LNCAP (cell line): Measurements from ENCODE around the gene DNAJB8.

Source experiments
- TF ChIP-seq, protein P1 (sequence below): fragments of 450-650 bp; IDR thresholded peaks from 2 replicates; pipeline ENCODE4 v1.5.1; 2017; ENCODE audit warnings: mild to moderate bottlenecking

Gene DNAJB8

GRCh38 chr3:128435058-128435457 is 31.6 kb downstream of the DNAJB8 start:
- TF ChIP-seq, protein P1, sequence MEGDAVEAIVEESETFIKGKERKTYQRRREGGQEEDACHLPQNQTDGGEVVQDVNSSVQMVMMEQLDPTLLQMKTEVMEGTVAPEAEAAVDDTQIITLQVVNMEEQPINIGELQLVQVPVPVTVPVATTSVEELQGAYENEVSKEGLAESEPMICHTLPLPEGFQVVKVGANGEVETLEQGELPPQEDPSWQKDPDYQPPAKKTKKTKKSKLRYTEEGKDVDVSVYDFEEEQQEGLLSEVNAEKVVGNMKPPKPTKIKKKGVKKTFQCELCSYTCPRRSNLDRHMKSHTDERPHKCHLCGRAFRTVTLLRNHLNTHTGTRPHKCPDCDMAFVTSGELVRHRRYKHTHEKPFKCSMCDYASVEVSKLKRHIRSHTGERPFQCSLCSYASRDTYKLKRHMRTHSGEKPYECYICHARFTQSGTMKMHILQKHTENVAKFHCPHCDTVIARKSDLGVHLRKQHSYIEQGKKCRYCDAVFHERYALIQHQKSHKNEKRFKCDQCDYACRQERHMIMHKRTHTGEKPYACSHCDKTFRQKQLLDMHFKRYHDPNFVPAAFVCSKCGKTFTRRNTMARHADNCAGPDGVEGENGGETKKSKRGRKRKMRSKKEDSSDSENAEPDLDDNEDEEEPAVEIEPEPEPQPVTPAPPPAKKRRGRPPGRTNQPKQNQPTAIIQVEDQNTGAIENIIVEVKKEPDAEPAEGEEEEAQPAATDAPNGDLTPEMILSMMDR: no peak

DNA sequence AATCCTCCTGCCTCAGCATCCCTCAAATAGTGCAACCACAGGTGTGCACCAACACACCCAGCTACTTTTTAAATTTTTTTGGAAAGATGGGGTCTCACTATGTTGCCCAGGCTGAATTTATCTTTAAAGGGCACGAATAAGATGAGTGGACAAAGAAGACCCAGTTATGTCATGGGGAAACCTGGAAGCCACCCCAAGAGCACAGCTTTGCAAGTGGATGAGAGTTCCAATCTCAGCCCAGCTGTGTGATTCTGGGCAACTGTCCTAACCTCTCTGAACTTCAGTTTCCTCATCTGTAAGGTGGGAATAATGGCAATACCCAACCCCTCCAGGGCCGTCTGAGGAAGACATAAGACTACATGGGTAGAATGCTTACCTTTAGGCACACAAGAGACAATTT is 32.2 kb downstream of the DNAJB8 start:
- TF ChIP-seq, protein P1: no peak

DNA sequence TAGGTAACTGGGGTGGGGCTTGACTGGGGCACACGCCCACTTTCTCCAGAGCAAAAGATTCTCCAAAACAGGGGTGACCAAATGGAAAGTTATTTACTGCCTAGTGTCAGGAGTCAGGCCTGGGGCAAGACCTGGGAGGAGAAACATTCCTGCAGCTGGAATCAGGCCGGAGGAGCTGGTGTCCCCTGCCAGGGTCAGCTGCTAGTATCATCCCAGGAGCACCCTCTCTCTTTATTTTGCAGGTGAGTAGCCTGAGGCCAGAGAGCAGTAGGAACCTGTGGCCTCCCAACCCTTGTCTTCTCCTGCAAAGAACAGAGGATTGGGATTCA is 32.9 kb downstream of the DNAJB8 start:
- TF ChIP-seq, protein P1: no peak

DNA sequence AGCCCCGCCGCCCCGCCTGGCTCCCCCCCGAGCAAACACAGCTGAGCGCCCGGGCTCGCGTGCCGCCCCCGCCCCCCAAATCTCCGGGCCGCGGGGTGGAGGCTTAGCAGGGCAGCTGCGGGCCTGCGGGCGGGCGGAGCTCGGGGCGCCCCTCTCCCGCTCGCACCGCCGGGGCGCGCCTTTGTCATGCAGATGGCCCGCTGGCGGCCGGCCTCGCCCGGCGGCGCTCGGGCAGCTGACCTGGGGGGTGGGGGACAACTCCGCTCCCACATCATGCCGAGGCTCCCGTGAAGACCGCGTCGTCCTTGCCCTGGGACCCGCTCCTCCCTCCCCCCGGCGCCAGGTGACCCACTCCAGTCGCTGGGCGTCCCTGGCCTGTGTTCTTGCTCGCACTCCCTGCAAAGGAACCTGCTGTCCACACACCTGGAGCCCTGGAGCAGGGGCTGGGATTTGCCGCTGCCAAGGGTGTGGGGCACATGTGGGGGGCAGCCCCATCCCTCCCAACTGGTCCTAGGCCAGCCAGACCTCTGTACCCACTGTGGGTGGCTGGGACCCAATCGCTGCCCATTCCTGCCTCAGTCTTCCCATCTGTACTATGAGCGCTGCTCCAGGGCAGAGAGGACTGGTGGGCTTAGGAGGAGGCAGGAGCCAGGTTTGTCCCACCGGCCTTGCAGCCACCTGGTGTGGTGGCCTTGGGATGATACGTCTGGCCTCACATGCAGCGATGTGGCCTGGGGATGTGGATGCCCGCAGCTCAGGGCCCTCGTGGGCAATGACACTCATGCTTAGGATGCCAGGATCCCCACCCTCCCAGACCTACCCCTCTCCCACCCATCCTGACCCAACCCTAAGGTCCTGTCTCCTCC is 33.5 kb downstream of the DNAJB8 start:
- TF ChIP-seq, protein P1: no peak

GRCh38 chr3:128432301-128432970 is 34.3 kb downstream of the DNAJB8 start:
- TF ChIP-seq, protein P1: no peak

DNA sequence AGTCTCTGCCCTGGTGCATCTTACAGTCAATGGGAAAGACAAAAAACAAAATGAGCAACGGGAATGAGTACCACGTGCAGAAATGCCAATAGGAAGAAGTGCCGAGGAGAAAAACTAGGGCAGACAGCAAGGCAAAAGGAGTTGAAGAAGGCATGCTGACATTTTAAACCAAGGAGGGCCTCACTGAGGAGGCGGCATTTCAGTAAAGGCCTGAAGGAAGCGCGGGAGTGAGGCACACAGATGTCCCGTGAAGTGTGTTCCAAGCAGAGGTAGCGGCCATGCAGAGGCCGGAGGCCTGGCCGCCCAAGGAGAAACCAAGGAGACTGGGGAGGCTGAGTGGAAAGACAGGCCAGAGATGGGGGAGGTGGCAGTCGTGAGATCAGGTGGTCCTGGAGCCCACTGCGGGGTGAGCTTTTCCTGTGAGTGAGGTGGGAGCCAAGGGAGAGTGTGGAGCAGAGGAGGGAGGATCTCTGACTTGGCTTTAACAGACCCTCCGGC is 34.8 kb downstream of the DNAJB8 start:
- TF ChIP-seq, protein P1: no peak

DNA sequence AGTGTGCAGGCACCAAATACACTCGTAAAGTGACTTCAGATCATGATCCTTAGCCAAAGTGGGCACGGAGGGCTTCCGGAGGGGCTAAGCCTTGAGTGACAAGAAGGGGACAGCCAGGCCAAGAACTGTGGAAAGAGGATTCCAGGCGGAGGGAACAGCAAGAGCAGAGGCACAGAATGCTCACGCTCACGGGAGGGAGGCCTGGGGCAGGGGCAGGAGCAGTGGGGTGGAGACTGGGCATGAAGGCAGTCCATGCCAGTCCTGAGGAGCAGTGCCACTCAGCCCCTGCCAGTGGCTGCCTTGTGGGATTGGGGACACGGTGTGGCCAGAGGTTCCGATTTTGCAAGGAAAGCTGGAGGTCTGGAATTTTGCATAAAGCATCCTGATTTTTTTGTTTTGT is 36.0 kb downstream of the DNAJB8 start:
- TF ChIP-seq, protein P1: no peak
